Activated T-helper 17 cell treated with anti-CD3 and anti-CD28 coated beads, Interleukin-2, amount 50 U/mL, for 72 hours (primary cell): Measurements from ENCODE around the gene RNU6-7. TPM values are rescaled to one million over a fixed set of nuclear protein-coding genes. Genes with fewer than 3 reads are reported as not detected.

Experiments
- ATAC-seq: fragments of 150-1000 bp; cut with Tn5 transposase; replicated peaks from 2 replicates; pipeline ENCODE4 v1.10.0; 2021; ENCODE audit warnings: mild to moderate bottlenecking, moderate library complexity
- H3K27ac Mint-ChIP-seq: one replicate; pipeline ENCODE4 v1.8.0; 2022; ENCODE audit warnings: mixed read lengths
- H3K27me3 Mint-ChIP-seq: one replicate; pipeline ENCODE4 v1.8.0; 2022; ENCODE audit warnings: mixed read lengths
- H3K36me3 Mint-ChIP-seq: one replicate; pipeline ENCODE4 v1.8.0; 2022; ENCODE audit warnings: low read depth, mild to moderate bottlenecking, mixed read lengths
- H3K4me1 Mint-ChIP-seq: one replicate; pipeline ENCODE4 v1.8.0; 2022; ENCODE audit warnings: mixed read lengths
- H3K4me3 Mint-ChIP-seq: one replicate; pipeline ENCODE4 v1.8.0; 2022; ENCODE audit warnings: mild to moderate bottlenecking, mixed read lengths
- H3K9me3 Mint-ChIP-seq: one replicate; pipeline ENCODE4 v1.8.0; 2022; ENCODE audit warnings: mixed read lengths
- total RNA-seq, 2 donors: library from RNA; stranded (reverse); gene quantifications; one replicate each; pipeline ENCODE4 v1.2.3, GENCODE V29; 2022

Gene RNU6-7
- not detected for total RNA-seq

- H3K4me3 Mint-ChIP-seq, result peak within 1 kb of the TSS; percentile 94
- peak within 1 kb of the TSS; percentile 100 for H3K27ac Mint-ChIP-seq
- no peaks in the 10 kb centered on the region for H3K9me3 Mint-ChIP-seq
- ATAC-seq, result no peak
- H3K4me1 Mint-ChIP-seq, result peaks cover 34% of the 10 kb centered on the region
- H3K36me3 Mint-ChIP-seq, result peaks cover 15% of the 10 kb centered on the region
- H3K27me3 Mint-ChIP-seq, result no peaks in the 10 kb centered on the region
These were observed at the start of gene RNU6-7 for GRCh38 chr14:32201816-32202490. Gene RNU6-7, plus strand, starts transcription at chr14:32202045.

- no peak overlapping the region for H3K27ac Mint-ChIP-seq
- no peaks in the 10 kb centered on the region for H3K27me3 Mint-ChIP-seq
- no peaks in the 10 kb centered on the region for H3K36me3 Mint-ChIP-seq
- no peaks in the 10 kb centered on the region for H3K4me1 Mint-ChIP-seq
- H3K9me3 Mint-ChIP-seq, result peaks cover 12% of the 10 kb centered on the region
- ATAC-seq, result no peak
- no peak overlapping the region for H3K4me3 Mint-ChIP-seq
These were observed 35.8 kb upstream of the RNU6-7 start for GRCh38 chr14:32166029-32166428.

DNA sequence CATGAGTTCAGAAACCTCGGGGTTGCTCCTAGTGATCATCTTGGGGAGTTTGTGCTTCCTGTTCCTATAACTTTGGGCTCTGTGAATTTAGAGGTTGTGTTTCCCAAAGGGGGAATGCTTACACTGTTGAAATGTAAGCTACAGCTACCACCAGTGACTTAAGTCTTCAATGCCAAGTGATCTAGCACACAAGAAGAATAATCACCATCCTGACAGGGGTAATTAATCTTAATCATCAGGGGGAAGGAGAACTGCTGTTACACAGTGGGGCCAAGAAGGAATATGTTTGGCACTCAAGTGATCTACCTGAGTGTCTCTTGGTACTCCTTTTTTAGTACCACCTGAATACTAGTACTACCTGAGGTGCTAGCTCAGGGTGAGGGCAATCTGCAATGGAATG is 34.9 kb upstream of the RNU6-7 start:
- Mint-ChIP-seq H3K27me3 (no peaks in the 10 kb centered on the region), H3K9me3 (peaks cover 9% of the 10 kb centered on the region), H3K27ac (no peak overlapping the region), H3K4me3 (no peak overlapping the region), H3K4me1 (no peaks in the 10 kb centered on the region), H3K36me3 (no peaks in the 10 kb centered on the region)
- no peak for ATAC-seq

DNA sequence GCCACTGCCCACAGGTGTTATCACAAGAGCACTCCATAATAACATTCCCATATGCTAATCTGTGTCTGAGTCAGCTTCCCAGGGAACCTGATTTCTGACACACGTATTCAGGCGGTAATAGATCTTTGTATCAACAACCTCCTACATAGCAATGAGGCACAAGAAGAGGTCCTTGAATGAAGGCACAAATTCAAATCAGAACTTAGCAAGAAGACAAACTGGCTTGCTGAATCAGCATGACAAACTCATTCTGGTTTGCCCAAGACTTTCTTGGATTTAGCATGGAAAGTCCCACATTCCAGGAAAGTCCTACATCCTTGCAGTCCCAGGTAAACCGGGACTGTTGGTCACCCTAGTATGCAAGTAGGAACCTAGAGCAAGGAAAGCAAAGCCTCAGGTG is 33.9 kb upstream of the RNU6-7 start:
- Mint-ChIP-seq H3K4me1 (no peaks in the 10 kb centered on the region), H3K27ac (no peak overlapping the region), H3K9me3 (peaks cover 3% of the 10 kb centered on the region), H3K27me3 (no peaks in the 10 kb centered on the region), H3K4me3 (no peak overlapping the region), H3K36me3 (no peaks in the 10 kb centered on the region)
- ATAC-seq, result no peak

- Mint-ChIP-seq H3K4me3 (no peak overlapping the region), H3K36me3 (no peaks in the 10 kb centered on the region), H3K4me1 (no peaks in the 10 kb centered on the region), H3K27ac (no peak overlapping the region), H3K9me3 (peaks cover 3% of the 10 kb centered on the region), H3K27me3 (no peaks in the 10 kb centered on the region)
- ATAC-seq, result no peak
These were observed 32.7 kb upstream of the RNU6-7 start for GRCh38 chr14:32169191-32169590.

- no peak overlapping the region for H3K4me3 Mint-ChIP-seq
- no peaks in the 10 kb centered on the region for H3K4me1 Mint-ChIP-seq
- no peaks in the 10 kb centered on the region for H3K36me3 Mint-ChIP-seq
- H3K27ac Mint-ChIP-seq, result no peak overlapping the region
- no peaks in the 10 kb centered on the region for H3K9me3 Mint-ChIP-seq
- H3K27me3 Mint-ChIP-seq, result no peaks in the 10 kb centered on the region
- ATAC-seq, result no peak
These were observed 30.4 kb upstream of the RNU6-7 start for GRCh38 chr14:32171469-32171868.

DNA sequence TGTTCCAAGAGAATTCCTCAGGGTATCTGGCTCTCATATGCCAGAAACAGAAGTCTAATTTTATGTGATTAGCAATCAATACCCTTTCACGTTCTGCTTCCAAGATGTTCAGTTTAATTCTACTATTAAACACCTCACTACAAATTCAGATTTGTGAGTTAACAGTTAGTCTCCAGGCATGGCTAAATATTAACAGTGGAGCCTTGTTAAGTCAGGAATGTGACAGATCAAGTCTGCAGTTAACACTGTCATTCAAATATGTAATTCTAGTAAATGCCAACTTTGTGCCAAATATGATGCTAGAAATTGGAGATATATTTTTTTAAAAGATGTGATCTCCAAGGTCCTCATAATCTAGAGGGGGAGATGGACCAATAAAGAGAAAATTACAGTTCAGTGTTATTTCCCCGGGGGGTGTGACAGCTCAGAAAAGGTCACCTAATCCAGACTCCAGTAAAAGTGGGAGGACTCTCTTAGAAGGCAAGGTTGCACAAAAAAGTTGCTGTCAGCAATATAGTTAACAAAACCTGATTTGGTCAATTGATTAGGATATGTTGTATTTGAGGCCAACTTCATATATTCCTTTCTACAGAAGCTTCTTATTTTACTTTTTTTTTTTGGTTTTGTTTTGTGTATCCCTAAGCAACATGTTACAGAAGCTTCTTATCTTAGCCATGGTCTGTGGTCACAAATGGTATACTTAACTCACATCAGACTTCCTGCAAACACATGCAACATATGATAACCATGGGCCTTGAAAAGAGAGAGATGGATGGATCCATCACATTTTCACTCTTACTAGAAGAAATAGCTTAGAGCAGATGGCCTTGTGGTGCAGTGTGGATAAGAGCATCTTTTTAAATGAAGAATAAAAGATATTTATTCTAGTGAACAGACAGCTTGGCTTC is 18.4 kb upstream of the RNU6-7 start:
- peaks cover 8% of the 10 kb centered on the region for H3K9me3 Mint-ChIP-seq
- no peak for ATAC-seq
- peaks cover 6% of the 10 kb centered on the region for H3K4me1 Mint-ChIP-seq
- H3K27me3 Mint-ChIP-seq, result peaks cover 4% of the 10 kb centered on the region
- H3K27ac Mint-ChIP-seq, result no peak overlapping the region
- H3K4me3 Mint-ChIP-seq, result no peak overlapping the region
- no peaks in the 10 kb centered on the region for H3K36me3 Mint-ChIP-seq

GRCh38 chr14:32185097-32185496 is 16.7 kb upstream of the RNU6-7 start:
- peaks cover 6% of the 10 kb centered on the region for H3K4me1 Mint-ChIP-seq
- no peak for ATAC-seq
- peaks cover 8% of the 10 kb centered on the region for H3K9me3 Mint-ChIP-seq

DNA sequence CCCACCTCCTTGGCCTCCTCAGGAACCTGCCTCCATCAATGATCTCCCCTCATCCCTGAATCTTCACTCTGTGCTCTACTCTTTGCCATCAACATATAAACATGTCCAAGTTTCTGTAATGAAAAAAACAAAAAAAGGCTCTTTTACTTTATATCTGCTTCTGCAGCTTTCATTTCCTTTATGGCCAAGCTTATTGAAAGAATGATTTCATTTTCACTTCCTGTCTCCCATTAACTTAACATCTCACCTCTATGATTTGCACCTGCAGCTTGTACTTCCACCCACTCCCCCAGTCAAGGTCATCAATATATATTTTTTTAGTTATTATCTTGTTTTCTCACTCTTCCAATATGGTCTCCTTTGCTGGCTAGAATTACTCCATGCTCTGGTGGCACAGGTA is 15.6 kb upstream of the RNU6-7 start:
- Mint-ChIP-seq H3K27ac (peak overlapping the region; percentile 28), H3K9me3 (no peaks in the 10 kb centered on the region), H3K27me3 (peaks cover 4% of the 10 kb centered on the region), H3K36me3 (no peaks in the 10 kb centered on the region), H3K4me1 (peaks cover 6% of the 10 kb centered on the region), H3K4me3 (no peak overlapping the region)
- ATAC-seq, result no peak

More at GRCh38 chr14:32185097-32185496, 16.7 kb upstream of the RNU6-7 start:
- Mint-ChIP-seq H3K4me3 (no peak overlapping the region), H3K27ac (no peak overlapping the region), H3K27me3 (peaks cover 4% of the 10 kb centered on the region), H3K36me3 (no peaks in the 10 kb centered on the region)

- Mint-ChIP-seq H3K4me1 (peaks cover 6% of the 10 kb centered on the region), H3K27ac (no peak overlapping the region), H3K4me3 (no peak overlapping the region), H3K9me3 (no peaks in the 10 kb centered on the region), H3K27me3 (peaks cover 5% of the 10 kb centered on the region), H3K36me3 (no peaks in the 10 kb centered on the region)
- ATAC-seq, result no peak
These were observed 12.0 kb upstream of the RNU6-7 start for GRCh38 chr14:32189811-32190210.

- Mint-ChIP-seq H3K4me3 (no peak overlapping the region), H3K4me1 (peaks cover 6% of the 10 kb centered on the region), H3K36me3 (no peaks in the 10 kb centered on the region), H3K9me3 (no peaks in the 10 kb centered on the region), H3K27ac (no peak overlapping the region), H3K27me3 (peaks cover 5% of the 10 kb centered on the region)
- ATAC-seq, result no peak
These were observed 11.2 kb upstream of the RNU6-7 start for GRCh38 chr14:32190673-32191072.

GRCh38 chr14:32192712-32193373 is 9.0 kb upstream of the RNU6-7 start:
- no peak for ATAC-seq
- Mint-ChIP-seq H3K9me3 (no peaks in the 10 kb centered on the region), H3K27me3 (peaks cover 5% of the 10 kb centered on the region), H3K36me3 (no peaks in the 10 kb centered on the region), H3K27ac (no peak overlapping the region), H3K4me3 (no peak overlapping the region), H3K4me1 (no peaks in the 10 kb centered on the region)

GRCh38 chr14:32193532-32193931 is 8.3 kb upstream of the RNU6-7 start:
- no peaks in the 10 kb centered on the region for H3K36me3 Mint-ChIP-seq
- H3K27me3 Mint-ChIP-seq, result peaks cover 5% of the 10 kb centered on the region
- H3K4me1 Mint-ChIP-seq, result no peaks in the 10 kb centered on the region
- peak; percentile 70 for ATAC-seq
- H3K27ac Mint-ChIP-seq, result no peak overlapping the region
- no peak overlapping the region for H3K4me3 Mint-ChIP-seq
- no peaks in the 10 kb centered on the region for H3K9me3 Mint-ChIP-seq

- H3K27me3 Mint-ChIP-seq, result peaks cover 5% of the 10 kb centered on the region
- no peaks in the 10 kb centered on the region for H3K9me3 Mint-ChIP-seq
- no peak overlapping the region for H3K27ac Mint-ChIP-seq
These were observed 6.2 kb upstream of the RNU6-7 start for GRCh38 chr14:32195636-32196035.

More at GRCh38 chr14:32195636-32196035, 6.2 kb upstream of the RNU6-7 start:
- H3K4me3 Mint-ChIP-seq, result no peak overlapping the region
- no peaks in the 10 kb centered on the region for H3K36me3 Mint-ChIP-seq
- ATAC-seq, result no peak
- H3K4me1 Mint-ChIP-seq, result peaks cover 6% of the 10 kb centered on the region
